Retina (tissue), 1 donor: ENCODE results near the gene EIF3D.

Experiments used
- DNase-seq: peaks from one replicate; pipeline ENCODE4 v3.0.0-alpha.2; 2016

EIF3D gene, protein sequence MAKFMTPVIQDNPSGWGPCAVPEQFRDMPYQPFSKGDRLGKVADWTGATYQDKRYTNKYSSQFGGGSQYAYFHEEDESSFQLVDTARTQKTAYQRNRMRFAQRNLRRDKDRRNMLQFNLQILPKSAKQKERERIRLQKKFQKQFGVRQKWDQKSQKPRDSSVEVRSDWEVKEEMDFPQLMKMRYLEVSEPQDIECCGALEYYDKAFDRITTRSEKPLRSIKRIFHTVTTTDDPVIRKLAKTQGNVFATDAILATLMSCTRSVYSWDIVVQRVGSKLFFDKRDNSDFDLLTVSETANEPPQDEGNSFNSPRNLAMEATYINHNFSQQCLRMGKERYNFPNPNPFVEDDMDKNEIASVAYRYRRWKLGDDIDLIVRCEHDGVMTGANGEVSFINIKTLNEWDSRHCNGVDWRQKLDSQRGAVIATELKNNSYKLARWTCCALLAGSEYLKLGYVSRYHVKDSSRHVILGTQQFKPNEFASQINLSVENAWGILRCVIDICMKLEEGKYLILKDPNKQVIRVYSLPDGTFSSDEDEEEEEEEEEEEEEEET

GRCh38 chr22:36528795-36529751 lies at the start of gene EIF3D:
EIF3D (minus strand) TSS chr22:36529166; CDS start chr22:36526121, 3,045 bp downstream.
- DNase-seq, result peak; percentile 100

- DNase-seq, result no peak
Observed at GRCh38 chr22:36578619-36579018, 49.7 kb upstream of the EIF3D start.

DNA sequence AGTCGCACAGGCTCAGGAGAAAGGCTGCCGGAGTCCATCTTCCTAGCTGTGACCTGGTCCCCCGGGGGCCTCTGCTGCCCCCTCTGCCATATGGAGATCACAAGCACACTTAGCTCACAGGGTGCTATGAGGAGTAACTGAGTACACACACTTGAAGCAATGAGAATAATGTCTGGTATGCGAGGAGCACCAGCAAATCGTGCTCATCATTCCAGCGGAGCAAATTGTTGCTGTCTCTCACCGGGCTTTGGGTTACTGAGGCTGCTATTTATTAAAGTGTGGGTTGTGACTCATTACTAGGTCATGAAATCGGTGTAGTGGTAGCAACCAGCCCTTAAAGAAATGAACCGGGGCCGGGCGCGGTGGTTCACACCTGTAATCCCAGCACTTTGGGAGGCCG lies 48.1 kb upstream of the EIF3D start:
- DNase-seq, result no peak

- DNase-seq, result no peak
Observed at GRCh38 chr22:36574728-36575127, 45.8 kb upstream of the EIF3D start.

GRCh38 chr22:36573815-36574363 lies 44.9 kb upstream of the EIF3D start:
- no peak for DNase-seq

GRCh38 chr22:36571991-36572390 lies 43.0 kb upstream of the EIF3D start:
- DNase-seq, result no peak

- DNase-seq, result peak; percentile 72
Observed at GRCh38 chr22:36569999-36570398, 41.0 kb upstream of the EIF3D start.

GRCh38 chr22:36568846-36569245 lies 39.9 kb upstream of the EIF3D start:
- no peak for DNase-seq

GRCh38 chr22:36566720-36567119 lies 37.8 kb upstream of the EIF3D start:
- DNase-seq, result no peak

DNA sequence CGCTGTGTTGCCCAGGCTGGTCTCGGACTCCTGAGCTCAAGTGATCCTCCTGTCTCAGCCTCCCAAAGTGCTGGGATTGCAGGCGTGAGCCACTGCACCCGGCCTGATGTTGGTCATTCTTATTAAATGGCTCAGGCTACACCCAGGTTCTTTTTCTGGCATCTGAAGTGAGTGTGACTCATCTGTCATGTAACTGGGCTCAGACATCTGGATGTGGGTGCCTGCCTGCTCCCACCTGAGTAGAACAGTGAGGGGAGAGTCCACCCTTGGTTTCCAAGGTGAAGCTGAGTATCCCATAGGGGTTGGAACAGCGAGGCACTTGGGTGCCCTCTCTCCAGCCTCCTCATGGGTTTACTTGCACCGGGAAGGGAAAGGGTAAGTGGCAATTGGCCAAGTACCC lies 36.7 kb upstream of the EIF3D start:
- no peak for DNase-seq

- DNase-seq, result no peak
Observed at GRCh38 chr22:36565159-36565507, 36.2 kb upstream of the EIF3D start.

DNA sequence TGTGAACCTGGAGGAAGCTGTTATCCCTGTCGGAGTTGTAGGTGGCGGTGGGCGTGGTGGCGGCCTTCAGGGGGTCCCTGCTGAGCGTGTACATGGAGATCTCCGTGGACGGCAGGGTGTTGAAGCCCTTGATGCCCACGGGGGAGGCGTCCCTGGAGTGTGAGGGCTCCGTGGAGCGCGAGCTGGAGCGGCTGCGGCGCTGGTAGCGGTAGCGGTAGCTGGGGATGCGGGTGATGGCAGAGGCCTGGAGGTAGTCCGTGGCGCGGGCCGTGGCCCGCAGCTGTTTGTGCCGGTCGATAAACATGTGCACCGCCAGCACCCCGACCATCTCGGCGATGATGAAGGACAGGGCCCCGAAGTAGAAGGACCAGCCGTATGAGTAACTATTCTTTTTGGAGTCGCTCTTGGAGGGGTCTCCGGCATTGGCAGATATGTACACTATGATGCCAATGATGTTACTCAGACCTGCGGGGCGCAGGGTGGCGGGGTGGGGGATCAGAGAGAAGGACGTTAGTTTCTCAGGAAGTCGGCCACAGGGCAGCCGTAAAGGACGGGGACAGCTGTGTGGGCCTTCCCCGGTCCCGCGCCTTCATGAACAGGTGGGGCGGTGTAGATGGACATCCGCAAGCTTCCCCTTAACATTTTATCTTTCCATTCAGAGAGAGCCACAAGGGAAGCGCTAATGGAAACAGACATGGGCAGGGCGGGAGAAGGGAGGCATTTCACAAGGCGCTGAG lies 35.6 kb upstream of the EIF3D start:
- no peak for DNase-seq

GRCh38 chr22:36563898-36564297 lies 34.9 kb upstream of the EIF3D start:
- no peak for DNase-seq

DNA sequence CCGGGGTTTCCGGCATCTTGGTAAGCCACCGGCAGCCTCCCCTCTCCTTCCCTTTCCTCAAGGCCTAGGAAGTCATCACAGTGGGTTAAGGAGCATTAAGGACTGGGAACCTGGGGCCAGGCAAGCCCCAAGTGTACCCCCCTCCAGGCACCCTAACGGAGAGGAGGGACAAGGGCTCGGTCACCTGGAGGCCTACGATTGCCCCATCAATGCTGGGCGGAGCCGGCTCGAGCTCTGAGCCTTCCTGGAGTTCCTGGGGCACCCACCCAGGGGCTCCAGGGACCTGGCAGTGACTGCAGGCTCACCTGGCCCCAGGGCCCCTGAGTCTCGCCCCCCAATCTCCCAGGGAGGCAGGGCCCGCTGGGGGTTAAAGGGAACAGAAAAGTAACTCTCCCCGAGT lies 34.5 kb upstream of the EIF3D start:
- DNase-seq, result no peak

- DNase-seq, result no peak
Observed at GRCh38 chr22:36563001-36563400, 34.0 kb upstream of the EIF3D start.

- no peak for DNase-seq
Observed at GRCh38 chr22:36562261-36562835, 33.4 kb upstream of the EIF3D start.

- DNase-seq, result no peak
Observed at GRCh38 chr22:36561291-36561811, 32.4 kb upstream of the EIF3D start.

GRCh38 chr22:36560001-36560400 lies 31.0 kb upstream of the EIF3D start:
- DNase-seq, result no peak

GRCh38 chr22:36554098-36554497 lies 25.1 kb upstream of the EIF3D start:
- DNase-seq, result no peak

DNA sequence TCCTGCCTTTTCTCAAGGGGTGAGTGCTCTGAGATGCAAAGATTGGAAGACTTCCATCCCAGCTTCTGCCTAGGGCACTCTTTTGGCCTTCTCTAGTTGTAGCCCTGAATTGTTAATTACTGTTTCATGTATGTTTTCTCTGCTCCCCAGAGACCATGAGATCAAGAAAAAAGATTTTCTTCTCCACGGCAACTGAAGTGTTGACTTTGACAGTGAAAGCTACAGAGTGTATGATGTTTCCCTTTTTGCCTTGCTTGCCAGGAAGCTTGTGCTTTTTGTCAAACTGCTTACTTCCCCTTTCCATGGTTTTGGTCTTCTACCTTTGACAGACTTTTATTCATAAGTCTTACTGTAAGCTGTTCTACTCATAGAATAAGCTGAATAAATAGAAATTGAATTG lies 23.3 kb upstream of the EIF3D start:
- DNase-seq, result no peak

GRCh38 chr22:36550701-36551495 lies 21.9 kb upstream of the EIF3D start:
- peak; percentile 23 for DNase-seq
